GM21390 (cell line): ENCODE results near the gene GSTM2.

Source experiments
- ATAC-seq: cut with Tn5 transposase; IDR thresholded peaks from one replicate; pipeline ENCODE4 v1.9.1; 2021; ENCODE audit not compliant: unreplicated experiment

Gene GSTM2

DNA sequence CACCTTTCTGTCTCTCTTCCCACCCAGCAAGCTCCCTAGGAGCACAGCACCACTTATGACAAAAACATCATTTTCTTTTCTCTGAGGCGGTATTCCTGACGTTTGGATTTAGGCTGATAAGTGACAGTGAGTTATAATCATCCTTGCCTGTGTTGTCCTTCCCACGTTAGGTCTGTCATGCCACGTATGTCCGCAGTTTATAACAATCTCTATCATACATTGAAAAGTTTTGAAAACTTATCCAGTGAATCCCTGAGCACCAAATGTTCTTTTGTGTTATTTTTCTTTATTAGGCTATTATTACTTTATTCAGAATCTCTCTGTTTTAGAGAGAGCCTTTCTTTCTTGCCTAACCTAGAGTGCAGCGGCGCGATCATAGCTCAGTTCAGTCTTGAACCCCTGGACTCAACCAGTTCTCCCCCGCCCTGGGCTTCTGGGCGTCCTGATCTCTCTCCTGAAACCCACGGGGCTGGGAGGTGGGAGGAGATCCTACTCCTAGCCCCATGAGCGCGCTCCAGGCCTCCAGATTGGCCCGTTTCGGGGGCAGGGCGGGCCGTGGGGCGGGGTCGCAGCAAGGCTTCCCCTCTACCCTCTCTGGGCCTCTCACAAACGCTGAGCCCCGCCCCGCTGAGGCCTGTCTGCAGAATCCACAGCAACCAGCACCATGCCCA, at the start of gene GSTM2:
Gene GSTM2, plus strand, starts transcription at position 606 of the 671 bp plus-strand sequence. Its CDS starts 59 bp downstream, at position 665.
- ATAC-seq = peak; percentile 94

GRCh38 chr1:109618661-109619575, 48.9 kb upstream of the GSTM2 start:
- no peak for ATAC-seq

DNA sequence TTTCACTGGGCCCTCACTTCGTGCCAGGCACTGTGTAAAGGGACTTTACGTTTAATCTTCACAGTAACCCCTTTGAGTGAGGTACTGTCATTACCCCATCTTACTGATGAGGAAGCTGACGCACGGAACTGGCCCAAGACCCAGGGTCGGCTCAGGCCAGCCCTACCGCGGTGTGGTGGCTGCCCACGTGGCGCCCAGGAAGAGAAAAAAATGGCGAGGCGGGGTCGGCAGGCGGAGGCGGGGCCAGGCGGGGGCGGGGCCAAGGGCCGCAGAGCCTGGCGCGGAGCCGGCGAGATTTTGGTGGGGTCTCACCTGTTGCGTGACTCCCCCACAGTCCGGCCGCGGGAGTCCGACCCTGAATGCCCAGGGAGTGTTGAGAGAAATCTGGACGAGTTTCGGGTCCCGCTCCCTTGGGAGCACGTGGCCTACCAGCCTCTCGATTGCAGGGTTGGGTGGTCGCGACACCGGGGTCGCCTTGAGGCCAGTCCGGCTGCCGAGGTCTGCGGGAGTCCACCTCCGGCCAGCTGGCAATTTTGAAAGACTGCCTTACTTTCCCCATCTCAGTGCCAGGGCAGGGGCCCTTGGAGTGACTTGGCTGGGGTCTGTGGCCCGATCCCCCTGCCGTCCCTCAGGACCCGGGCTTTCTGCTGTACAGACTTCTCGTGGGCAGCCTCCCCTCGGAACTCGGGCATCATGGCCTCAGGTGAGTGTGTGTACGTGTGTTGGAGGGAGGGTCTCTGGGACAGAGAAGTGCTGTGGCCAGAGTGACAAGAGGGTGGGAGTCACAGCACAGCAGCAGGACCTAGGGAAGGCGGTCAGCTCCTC, 48.1 kb upstream of the GSTM2 start, which contains the start of the genes AMPD2 and GNAT2:
Gene AMPD2, plus strand, starts transcription at position 262 of the 825 bp plus-strand sequence. CDS start 1,339 bp downstream, outside the sequence.
Gene GNAT2, minus strand, starts transcription at position 41 of the 825 bp plus-strand sequence. CDS start 6,746 bp downstream, outside the sequence.
- peak; percentile 60 for ATAC-seq

GRCh38 chr1:109620401-109620791, 47.5 kb upstream of the GSTM2 start:
- no peak for ATAC-seq

- peak; percentile 79 for ATAC-seq
Observed at GRCh38 chr1:109620841-109621286, 47.0 kb upstream of the GSTM2 start.

- no peak for ATAC-seq
Observed at GRCh38 chr1:109621379-109622136, 46.3 kb upstream of the GSTM2 start.

DNA sequence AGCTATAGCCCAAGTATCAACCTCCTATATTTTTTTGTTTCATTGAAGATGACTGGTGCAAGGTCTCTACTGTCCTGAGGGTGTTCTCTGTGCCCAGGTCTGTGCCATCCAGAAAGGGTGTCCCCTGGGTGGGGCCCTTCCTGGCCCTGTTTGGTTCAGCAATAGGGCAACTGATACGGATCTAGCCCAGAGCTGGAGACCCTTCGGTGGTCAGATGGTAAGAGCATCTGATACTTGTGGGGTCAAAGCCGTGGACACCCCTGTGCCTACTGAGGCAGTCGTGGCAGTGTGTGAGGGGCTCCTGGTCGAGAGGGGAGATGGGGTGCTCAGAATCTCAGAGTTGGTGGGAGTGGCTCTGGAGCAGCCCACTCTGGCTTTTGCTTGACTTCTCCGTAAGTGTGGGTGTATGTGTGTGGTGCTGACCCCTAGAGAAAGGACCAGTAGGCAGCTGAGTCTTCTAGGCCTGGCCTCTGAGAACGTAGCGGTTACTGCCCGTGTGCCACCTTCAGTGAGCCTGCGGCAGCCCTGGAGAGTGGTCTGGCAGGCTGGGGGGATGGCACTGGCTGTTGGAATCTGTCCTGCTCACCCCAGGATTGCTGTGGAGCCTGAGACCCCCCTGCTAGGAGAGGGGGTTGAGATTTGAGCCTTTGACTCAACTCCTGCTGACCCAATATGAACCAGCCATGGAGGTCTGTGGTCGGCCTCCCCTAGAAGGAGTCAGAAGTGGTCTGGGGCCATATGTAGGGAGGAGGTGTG, 45.5 kb upstream of the GSTM2 start:
- ATAC-seq = no peak

DNA sequence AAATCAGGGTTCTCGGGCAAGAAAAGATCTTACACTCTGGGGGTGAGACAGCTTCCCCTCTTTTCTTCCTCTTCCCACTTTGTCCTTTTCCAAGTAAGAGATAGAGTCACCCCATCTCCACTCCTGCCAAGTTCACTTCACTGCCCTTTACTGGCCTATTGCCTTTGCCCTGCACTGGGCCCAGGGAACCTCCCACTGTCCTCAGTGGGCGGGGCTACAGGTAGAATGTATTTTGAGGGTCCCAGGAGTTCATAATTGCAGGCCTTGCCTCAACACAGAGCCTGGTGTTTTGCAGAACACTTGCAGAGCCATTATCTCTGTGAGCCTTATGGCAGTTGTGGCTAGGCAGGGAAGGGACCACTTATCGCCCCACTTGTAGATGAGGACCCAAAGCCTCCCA, 45.0 kb upstream of the GSTM2 start:
- no peak for ATAC-seq

GRCh38 chr1:109623601-109624161, 44.2 kb upstream of the GSTM2 start:
- ATAC-seq = no peak

DNA sequence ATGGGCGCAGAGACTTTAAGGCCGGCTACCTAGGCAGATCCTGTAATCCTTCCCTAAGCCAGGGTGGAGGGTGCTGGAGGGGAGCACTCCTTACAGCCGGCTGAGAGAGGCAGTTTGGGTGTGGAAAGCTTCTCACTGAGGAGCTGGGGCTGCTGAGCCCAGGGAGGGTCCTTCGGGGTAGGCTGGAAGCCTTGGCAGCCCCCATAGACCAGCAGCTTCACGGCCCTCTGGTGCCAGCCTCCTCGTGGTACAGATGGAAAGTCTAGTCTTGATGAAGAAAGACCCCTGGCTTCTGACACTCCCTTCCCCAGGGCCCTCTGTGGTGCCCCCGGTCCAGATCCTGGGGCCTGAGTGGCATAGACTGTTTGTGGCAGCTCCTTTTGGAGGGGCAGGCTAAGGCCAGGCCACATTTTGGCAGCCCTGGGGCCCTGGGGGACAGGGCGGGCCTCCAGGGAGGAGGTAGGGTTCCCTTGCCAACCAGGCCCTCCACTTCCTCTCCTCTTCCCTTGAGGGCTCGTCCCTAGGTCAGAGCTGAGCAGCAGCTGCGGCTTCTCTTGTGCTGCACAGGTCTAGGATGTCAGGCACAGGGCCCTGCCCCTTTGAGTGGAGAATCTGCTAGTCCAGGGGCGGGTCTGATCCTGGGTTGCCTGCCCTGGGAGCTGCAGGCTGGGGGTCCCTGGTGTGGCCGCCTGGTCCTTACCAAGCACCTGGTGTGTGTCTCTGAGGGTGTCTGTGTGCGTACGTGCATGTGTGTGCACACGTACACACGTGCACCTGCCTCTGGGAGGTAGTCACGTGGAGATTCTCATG, 43.5 kb upstream of the GSTM2 start:
- ATAC-seq = no peak

GRCh38 chr1:109625176-109625575, 42.7 kb upstream of the GSTM2 start:
- no peak for ATAC-seq

DNA sequence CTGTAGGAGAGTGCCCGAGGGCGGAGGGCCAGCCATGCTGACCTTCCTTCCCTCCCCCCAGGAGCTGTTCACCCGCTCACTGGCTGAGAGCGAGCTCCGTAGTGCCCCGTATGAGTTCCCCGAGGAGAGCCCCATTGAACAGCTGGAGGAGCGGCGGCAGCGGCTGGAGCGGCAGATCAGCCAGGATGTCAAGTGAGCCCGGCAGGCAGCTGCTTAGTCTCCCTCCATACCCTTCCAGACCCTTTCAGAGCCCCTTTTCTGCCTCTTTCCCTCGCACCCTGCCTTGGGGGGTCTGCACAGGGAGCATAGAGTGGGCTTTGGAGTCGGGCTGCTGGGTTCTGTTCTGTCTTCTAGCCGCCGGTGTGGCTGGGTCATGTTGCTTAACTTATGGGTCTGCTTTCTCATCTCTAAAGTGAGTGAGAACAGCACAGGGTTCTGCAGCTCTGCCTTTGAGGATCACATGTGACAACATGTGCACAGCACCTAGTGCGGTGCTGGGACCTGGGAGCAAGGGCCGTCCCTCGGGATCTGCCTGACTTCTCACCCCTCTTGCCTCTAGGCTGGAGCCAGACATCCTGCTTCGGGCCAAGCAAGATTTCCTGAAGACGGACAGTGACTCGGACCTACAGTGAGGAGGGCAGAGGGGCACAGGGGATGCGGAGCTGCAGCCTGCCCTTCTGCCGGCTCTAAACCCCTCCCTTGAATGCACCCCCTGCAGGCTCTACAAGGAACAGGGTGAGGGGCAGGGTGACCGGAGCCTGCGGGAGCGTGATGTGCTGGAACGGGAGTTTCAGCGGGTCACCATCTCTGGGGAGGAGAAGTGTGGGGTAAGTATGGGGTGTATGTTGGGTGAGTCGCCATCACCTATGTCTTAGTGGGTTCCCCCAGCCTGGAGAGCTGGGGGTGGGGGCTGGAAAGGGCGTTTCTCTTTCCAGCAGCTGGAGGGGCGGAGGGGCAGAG, 42.0 kb upstream of the GSTM2 start:
- ATAC-seq = no peak

- no peak for ATAC-seq
Observed at GRCh38 chr1:109626682-109627408, 41.0 kb upstream of the GSTM2 start.

DNA sequence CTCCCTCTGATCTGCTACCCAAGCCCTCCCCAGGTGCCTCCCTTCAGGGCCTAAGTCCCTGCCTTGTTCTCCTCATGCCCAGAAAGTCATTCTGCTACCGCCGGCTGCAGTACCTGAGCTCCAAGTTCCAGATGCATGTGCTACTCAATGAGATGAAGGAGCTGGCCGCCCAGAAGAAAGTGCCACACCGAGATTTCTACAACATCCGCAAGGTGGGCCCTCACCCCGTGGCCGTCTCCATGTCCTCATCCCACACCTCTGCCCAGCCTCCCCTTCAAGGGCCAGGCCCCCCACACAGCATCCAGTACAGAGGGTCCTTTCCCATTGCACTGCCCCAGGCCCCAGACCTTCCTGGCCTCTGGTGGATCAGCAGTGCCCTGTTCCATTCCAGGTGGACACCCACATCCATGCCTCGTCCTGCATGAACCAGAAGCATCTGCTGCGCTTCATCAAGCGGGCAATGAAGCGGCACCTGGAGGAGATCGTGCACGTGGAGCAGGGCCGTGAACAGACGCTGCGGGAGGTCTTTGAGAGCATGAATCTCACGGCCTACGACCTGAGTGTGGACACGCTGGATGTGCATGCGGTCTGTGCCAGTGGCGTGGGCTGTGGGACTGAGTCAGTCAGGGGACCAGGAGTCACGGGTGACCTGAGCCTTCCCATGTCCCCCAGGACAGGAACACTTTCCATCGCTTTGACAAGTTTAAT, 40.0 kb upstream of the GSTM2 start:
- no peak for ATAC-seq

- ATAC-seq = no peak
Observed at GRCh38 chr1:109628540-109629321, 39.1 kb upstream of the GSTM2 start.
